OCI-LY3 (cell line): ENCODE data around the gene PATJ.

Experiments used
- EZH2phosphoT487 ChIP-seq: fragments of 200-600 bp; shearing (Covaris generic); IDR thresholded peaks from 2 replicates; pipeline ENCODE4 v1.6.1; 2018; ENCODE audit warnings: antibody characterized with exemption, mixed run types, low read depth
- TF ChIP-seq, protein P1 (sequence below): fragments of 200-600, 300-600 bp; sonication (generic); IDR thresholded peaks from 2 replicates; pipeline ENCODE4 v1.5.1; 2014; ENCODE audit warnings: antibody characterized with exemption, low read length, low read depth

DNA sequence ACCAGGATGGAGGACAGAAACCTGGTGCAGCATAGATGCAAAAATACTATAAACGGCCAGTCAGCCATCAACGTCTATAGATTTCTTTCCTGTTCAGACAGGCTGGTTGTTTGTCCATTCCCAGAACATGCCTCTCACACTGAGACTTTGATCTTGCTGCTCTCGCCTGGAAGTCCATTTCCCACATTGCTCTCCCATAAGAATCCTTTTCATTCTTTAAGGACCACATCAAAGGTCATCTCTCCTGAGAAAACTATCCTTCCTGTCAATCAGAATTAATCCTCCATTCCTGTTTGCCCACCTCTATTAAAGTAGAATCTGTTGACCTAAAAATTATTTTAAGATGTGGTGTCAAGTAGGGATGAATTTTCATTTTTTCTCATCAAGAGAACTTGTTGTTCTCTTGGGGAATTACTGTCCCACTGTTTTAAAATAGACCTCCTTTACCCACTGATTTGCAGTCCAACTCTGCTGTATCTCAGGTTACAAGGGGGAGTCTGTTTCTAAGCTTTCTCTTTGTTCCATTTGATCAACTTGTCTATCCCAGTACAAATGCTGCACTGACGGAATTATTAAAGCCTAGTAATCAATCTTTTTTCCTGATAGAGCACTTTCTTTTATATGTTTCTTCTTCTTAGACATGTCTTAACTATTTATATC is 172.7 kb downstream of the PATJ start:
- TF ChIP-seq, protein P1, sequence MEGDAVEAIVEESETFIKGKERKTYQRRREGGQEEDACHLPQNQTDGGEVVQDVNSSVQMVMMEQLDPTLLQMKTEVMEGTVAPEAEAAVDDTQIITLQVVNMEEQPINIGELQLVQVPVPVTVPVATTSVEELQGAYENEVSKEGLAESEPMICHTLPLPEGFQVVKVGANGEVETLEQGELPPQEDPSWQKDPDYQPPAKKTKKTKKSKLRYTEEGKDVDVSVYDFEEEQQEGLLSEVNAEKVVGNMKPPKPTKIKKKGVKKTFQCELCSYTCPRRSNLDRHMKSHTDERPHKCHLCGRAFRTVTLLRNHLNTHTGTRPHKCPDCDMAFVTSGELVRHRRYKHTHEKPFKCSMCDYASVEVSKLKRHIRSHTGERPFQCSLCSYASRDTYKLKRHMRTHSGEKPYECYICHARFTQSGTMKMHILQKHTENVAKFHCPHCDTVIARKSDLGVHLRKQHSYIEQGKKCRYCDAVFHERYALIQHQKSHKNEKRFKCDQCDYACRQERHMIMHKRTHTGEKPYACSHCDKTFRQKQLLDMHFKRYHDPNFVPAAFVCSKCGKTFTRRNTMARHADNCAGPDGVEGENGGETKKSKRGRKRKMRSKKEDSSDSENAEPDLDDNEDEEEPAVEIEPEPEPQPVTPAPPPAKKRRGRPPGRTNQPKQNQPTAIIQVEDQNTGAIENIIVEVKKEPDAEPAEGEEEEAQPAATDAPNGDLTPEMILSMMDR = no peak
- TF ChIP-seq EZH2phosphoT487 = no peak
